Activated naive CD8-positive, alpha-beta T cell treated with anti-CD3 and anti-CD28 coated beads, Interleukin-2, amount 50 U/mL, for 24 hours (primary cell): Measurements from ENCODE around the gene TM4SF1.

ENCODE experiments used
- ATAC-seq: fragments of 150-1000 bp; cut with Tn5 transposase; one replicate; pipeline ENCODE4 v1.10.0; 2021
- DNase-seq: peaks from one replicate; pipeline ENCODE4 v3.0.0; 2021
- H3K27ac Mint-ChIP-seq: one replicate; pipeline ENCODE4 v1.8.0; 2021; ENCODE audit warnings: mild to moderate bottlenecking, mixed read lengths
- H3K27me3 Mint-ChIP-seq: one replicate; pipeline ENCODE4 v1.8.0; 2021; ENCODE audit warnings: mixed read lengths
- H3K36me3 Mint-ChIP-seq: one replicate; pipeline ENCODE4 v1.8.0; 2021; ENCODE audit warnings: low read depth, mixed read lengths
- H3K4me1 Mint-ChIP-seq: one replicate; pipeline ENCODE4 v1.8.0; 2021; ENCODE audit warnings: mixed read lengths
- H3K4me3 Mint-ChIP-seq: one replicate; pipeline ENCODE4 v1.8.0; 2021; ENCODE audit warnings: mild to moderate bottlenecking, moderate library complexity, mixed read lengths
- H3K9me3 Mint-ChIP-seq: one replicate; pipeline ENCODE4 v1.8.0; 2021; ENCODE audit warnings: mixed read lengths

TM4SF1 gene

GRCh38 chr3:149373235-149374125 lies 4.0 kb downstream of the TM4SF1 start:
- Mint-ChIP-seq H3K9me3 (no peaks in the 10 kb centered on the region), H3K36me3 (no peaks in the 10 kb centered on the region), H3K4me1 (no peaks in the 10 kb centered on the region), H3K4me3 (no peak overlapping the region), H3K27ac (no peak overlapping the region), H3K27me3 (peaks cover 9% of the 10 kb centered on the region)
- ATAC-seq: no peak
- DNase-seq: no peak

- H3K27me3 Mint-ChIP-seq: peaks cover 6% of the 10 kb centered on the region
- peaks cover 8% of the 10 kb centered on the region for H3K4me1 Mint-ChIP-seq
- H3K4me3 Mint-ChIP-seq: no peak overlapping the region
- no peaks in the 10 kb centered on the region for H3K36me3 Mint-ChIP-seq
- H3K9me3 Mint-ChIP-seq: no peaks in the 10 kb centered on the region
- ATAC-seq: no peak
- no peak for DNase-seq
- no peak overlapping the region for H3K27ac Mint-ChIP-seq
Measured at GRCh38 chr3:149371723-149372114, 5.7 kb downstream of the TM4SF1 start.

- Mint-ChIP-seq H3K4me1 (peaks cover 11% of the 10 kb centered on the region), H3K27me3 (peaks cover 6% of the 10 kb centered on the region), H3K4me3 (no peak overlapping the region), H3K36me3 (no peaks in the 10 kb centered on the region), H3K9me3 (no peaks in the 10 kb centered on the region), H3K27ac (no peak overlapping the region)
- ATAC-seq (no peak), DNase-seq (no peak)
Measured at GRCh38 chr3:149371001-149371722, 6.3 kb downstream of the TM4SF1 start.

- no peak for DNase-seq
- H3K4me3 Mint-ChIP-seq: no peak overlapping the region
- peaks cover 6% of the 10 kb centered on the region for H3K27me3 Mint-ChIP-seq
- no peak overlapping the region for H3K27ac Mint-ChIP-seq
- H3K9me3 Mint-ChIP-seq: no peaks in the 10 kb centered on the region
- H3K36me3 Mint-ChIP-seq: no peaks in the 10 kb centered on the region
- ATAC-seq: no peak
- H3K4me1 Mint-ChIP-seq: peaks cover 11% of the 10 kb centered on the region
Measured at GRCh38 chr3:149369991-149370866, 7.2 kb downstream of the TM4SF1 start.

- H3K27me3 Mint-ChIP-seq: peaks cover 7% of the 10 kb centered on the region
- H3K9me3 Mint-ChIP-seq: no peaks in the 10 kb centered on the region
- no peak overlapping the region for H3K27ac Mint-ChIP-seq
- peaks cover 11% of the 10 kb centered on the region for H3K4me1 Mint-ChIP-seq
- no peaks in the 10 kb centered on the region for H3K36me3 Mint-ChIP-seq
- no peak overlapping the region for H3K4me3 Mint-ChIP-seq
- ATAC-seq (no peak), DNase-seq (no peak)
Measured at GRCh38 chr3:149368674-149369497, 8.6 kb downstream of the TM4SF1 start.

GRCh38 chr3:149368201-149368673 lies 9.2 kb downstream of the TM4SF1 start:
- Mint-ChIP-seq H3K27me3 (peaks cover 7% of the 10 kb centered on the region), H3K4me3 (no peak overlapping the region), H3K4me1 (peaks cover 11% of the 10 kb centered on the region), H3K36me3 (no peaks in the 10 kb centered on the region), H3K9me3 (no peaks in the 10 kb centered on the region), H3K27ac (no peak overlapping the region)
- ATAC-seq: no peak
- no peak for DNase-seq

- Mint-ChIP-seq H3K9me3 (no peaks in the 10 kb centered on the region), H3K27me3 (peaks cover 3% of the 10 kb centered on the region), H3K27ac (no peak overlapping the region), H3K4me1 (peaks cover 11% of the 10 kb centered on the region), H3K4me3 (no peak overlapping the region), H3K36me3 (no peaks in the 10 kb centered on the region)
- ATAC-seq (peak; percentile 94), DNase-seq (no peak)
Measured at GRCh38 chr3:149366941-149367840, 10.3 kb downstream of the TM4SF1 start.

- no peaks in the 10 kb centered on the region for H3K9me3 Mint-ChIP-seq
- no peak overlapping the region for H3K27ac Mint-ChIP-seq
- H3K4me3 Mint-ChIP-seq: no peak overlapping the region
- H3K36me3 Mint-ChIP-seq: no peaks in the 10 kb centered on the region
- DNase-seq (no peak), ATAC-seq (no peak)
- H3K27me3 Mint-ChIP-seq: peaks cover 5% of the 10 kb centered on the region
- H3K4me1 Mint-ChIP-seq: peaks cover 11% of the 10 kb centered on the region
Measured at GRCh38 chr3:149366031-149366430, 11.4 kb downstream of the TM4SF1 start.

- no peaks in the 10 kb centered on the region for H3K9me3 Mint-ChIP-seq
- H3K4me3 Mint-ChIP-seq: no peak overlapping the region
- no peak overlapping the region for H3K27ac Mint-ChIP-seq
- H3K36me3 Mint-ChIP-seq: no peaks in the 10 kb centered on the region
- no peak for DNase-seq
- ATAC-seq: no peak
- peaks cover 11% of the 10 kb centered on the region for H3K4me1 Mint-ChIP-seq
- H3K27me3 Mint-ChIP-seq: peaks cover 5% of the 10 kb centered on the region
Measured at GRCh38 chr3:149364624-149365023, 12.8 kb downstream of the TM4SF1 start.

GRCh38 chr3:149363053-149363452 lies 14.4 kb downstream of the TM4SF1 start:
- Mint-ChIP-seq H3K4me1 (peaks cover 11% of the 10 kb centered on the region), H3K36me3 (no peaks in the 10 kb centered on the region), H3K9me3 (no peaks in the 10 kb centered on the region), H3K27me3 (peaks cover 5% of the 10 kb centered on the region), H3K4me3 (no peak overlapping the region), H3K27ac (no peak overlapping the region)
- DNase-seq (no peak), ATAC-seq (no peak)

GRCh38 chr3:149362366-149362765 lies 15.1 kb downstream of the TM4SF1 start:
- no peaks in the 10 kb centered on the region for H3K36me3 Mint-ChIP-seq
- no peaks in the 10 kb centered on the region for H3K9me3 Mint-ChIP-seq
- peaks cover 9% of the 10 kb centered on the region for H3K27me3 Mint-ChIP-seq
- H3K4me1 Mint-ChIP-seq: peaks cover 9% of the 10 kb centered on the region
- H3K4me3 Mint-ChIP-seq: no peak overlapping the region
- no peak for DNase-seq
- H3K27ac Mint-ChIP-seq: no peak overlapping the region
- no peak for ATAC-seq

GRCh38 chr3:149356630-149357029 lies 20.8 kb downstream of the TM4SF1 start:
- H3K27ac Mint-ChIP-seq: no peak overlapping the region
- peaks cover 10% of the 10 kb centered on the region for H3K27me3 Mint-ChIP-seq
- H3K4me1 Mint-ChIP-seq: no peaks in the 10 kb centered on the region
- no peaks in the 10 kb centered on the region for H3K9me3 Mint-ChIP-seq
- no peak for ATAC-seq
- DNase-seq: no peak
- H3K36me3 Mint-ChIP-seq: no peaks in the 10 kb centered on the region
- H3K4me3 Mint-ChIP-seq: no peak overlapping the region

- peaks cover 11% of the 10 kb centered on the region for H3K27me3 Mint-ChIP-seq
- DNase-seq (no peak), ATAC-seq (no peak)
- H3K36me3 Mint-ChIP-seq: no peaks in the 10 kb centered on the region
- no peaks in the 10 kb centered on the region for H3K9me3 Mint-ChIP-seq
- H3K4me3 Mint-ChIP-seq: no peak overlapping the region
- no peaks in the 10 kb centered on the region for H3K4me1 Mint-ChIP-seq
- no peak overlapping the region for H3K27ac Mint-ChIP-seq
Measured at GRCh38 chr3:149356044-149356592, 21.3 kb downstream of the TM4SF1 start.
